AG08395 (cell line): ENCODE data around the gene TBKBP1.

Source experiments
- DNase-seq: peaks from one replicate; pipeline ENCODE4 v3.0.0; 2012; ENCODE audit warnings: mixed read lengths, low spot score

TBKBP1 gene

GRCh38 chr17:47699536-47699840 lies 5.5 kb downstream of the TBKBP1 start:
- no peak for DNase-seq

- DNase-seq: no peak
Observed at GRCh38 chr17:47700471-47701449, 6.8 kb downstream of the TBKBP1 start.

GRCh38 chr17:47701608-47702007 lies 7.6 kb downstream of the TBKBP1 start:
- DNase-seq: no peak

GRCh38 chr17:47702391-47702995 lies 8.5 kb downstream of the TBKBP1 start:
- no peak for DNase-seq

- no peak for DNase-seq
Observed at GRCh38 chr17:47703191-47703591, 9.2 kb downstream of the TBKBP1 start.

- DNase-seq: no peak
Observed at GRCh38 chr17:47703671-47704070, 9.7 kb downstream of the TBKBP1 start.

GRCh38 chr17:47704116-47704515 lies 10.2 kb downstream of the TBKBP1 start:
- no peak for DNase-seq

- DNase-seq: no peak
Observed at GRCh38 chr17:47704736-47705135, 10.8 kb downstream of the TBKBP1 start.

GRCh38 chr17:47705536-47706530 lies 11.9 kb downstream of the TBKBP1 start:
- DNase-seq: no peak

- DNase-seq: no peak
Observed at GRCh38 chr17:47707056-47707804, 13.3 kb downstream of the TBKBP1 start.

- DNase-seq: no peak
Observed at GRCh38 chr17:47707884-47708283, 13.9 kb downstream of the TBKBP1 start.

GRCh38 chr17:47708312-47708863 lies 14.4 kb downstream of the TBKBP1 start:
- no peak for DNase-seq

- no peak for DNase-seq
Observed at GRCh38 chr17:47708864-47709541, 15.0 kb downstream of the TBKBP1 start.

- no peak for DNase-seq
Observed at GRCh38 chr17:47709594-47709993, 15.6 kb downstream of the TBKBP1 start.

GRCh38 chr17:47711366-47712099 lies 17.6 kb downstream of the TBKBP1 start:
- DNase-seq: no peak

- DNase-seq: no peak
Observed at GRCh38 chr17:47712330-47713023, 18.5 kb downstream of the TBKBP1 start.

- no peak for DNase-seq
Observed at GRCh38 chr17:47713980-47714700, 20.2 kb downstream of the TBKBP1 start.

- DNase-seq: no peak
Observed at GRCh38 chr17:47714773-47715396, 20.9 kb downstream of the TBKBP1 start.
